ENCODE measurements around the gene ANKH. TPM values are rescaled to one million over a fixed set of nuclear protein-coding genes. Genes with fewer than 3 reads are reported as not detected.
A peak's percentile ranks its signal among the peaks of the same experiment; 100 is the strongest.

The ANKH gene
- total and polyA plus RNA-seq, 2 of the 13 experiments (the other 11 are each of a cell fraction or from before 2014, with no cell fraction given), result 25.0 to 36.0 TPM

DNA sequence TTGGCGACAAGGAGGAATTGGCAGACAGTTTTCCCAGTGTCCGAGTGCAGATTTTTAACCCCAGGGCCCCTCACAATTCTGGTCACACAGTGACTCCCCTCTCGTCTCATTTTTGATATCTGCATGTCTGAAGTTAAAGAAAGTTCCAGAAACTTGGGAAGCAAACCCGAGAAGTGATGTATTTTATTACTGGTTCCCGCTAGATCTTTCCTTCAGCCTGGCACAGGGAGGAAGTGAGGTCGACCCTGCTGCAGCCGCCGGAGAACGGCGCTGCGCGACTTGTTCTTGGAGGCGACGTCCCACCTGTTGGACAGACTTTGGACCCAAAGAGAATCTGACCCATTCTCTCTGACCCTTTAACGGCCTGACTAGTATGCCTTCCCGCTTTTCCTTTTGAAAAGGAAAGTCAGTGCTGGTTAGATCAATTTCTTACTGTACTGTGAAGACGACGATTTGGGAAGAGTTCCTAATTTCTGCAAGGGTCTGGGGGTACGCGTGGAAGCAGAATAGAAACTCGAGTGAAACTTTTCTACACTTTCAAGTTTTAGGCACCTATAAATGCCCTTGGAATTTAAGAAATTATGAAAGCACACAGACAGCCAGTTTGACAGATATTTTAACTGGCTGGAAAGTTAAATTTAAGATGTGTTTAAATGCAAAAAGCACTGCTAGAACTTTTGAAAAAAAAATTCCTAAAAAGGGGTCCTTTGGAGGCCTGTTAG lies 206.3 kb downstream of the ANKH start (continued):
- TF ChIP-seq ZNF274 (CRISPR knock-in tag; IDR thresholded peaks at IDR 0.05) (no peak), ZNF83 (CRISPR knock-in tag; IDR thresholded peaks at IDR 0.05; ENCODE audit: borderline replicate concordance) (no peak), TOE1 (CRISPR knock-in tag; IDR thresholded peaks at IDR 0.05) (no peak), ZNF33B (CRISPR knock-in tag; IDR thresholded peaks at IDR 0.05) (no peak), IKZF4 (CRISPR knock-in tag; IDR thresholded peaks at IDR 0.05; ENCODE audit: borderline replicate concordance, low read depth, not compliant biosample characterization) (no peak), ZNF644 (CRISPR knock-in tag; IDR thresholded peaks at IDR 0.05; ENCODE audit: low read depth) (no peak), AGO2 (optimal IDR thresholded peaks at IDR 0.05; ENCODE audit: low read depth, low read length) (no peak), ZNF337 (CRISPR knock-in tag; IDR thresholded peaks at IDR 0.05; ENCODE audit: borderline replicate concordance, low read depth) (no peak), ZNF589 (CRISPR knock-in tag; conservative IDR thresholded peaks at IDR 0.05) (no peak), HOXA5 (CRISPR knock-in tag; IDR thresholded peaks at IDR 0.05) (0 out of 2 replicates have a peak, but pooled peaks have one; percentile 55), SMARCC2 (IDR thresholded peaks at IDR 0.05) (no peak), U2AF1 (optimal IDR thresholded peaks at IDR 0.05; ENCODE audit: low read depth, low read length) (no peak), RXRB (CRISPR knock-in tag; IDR thresholded peaks at IDR 0.05; ENCODE audit: borderline replicate concordance) (0 out of 2 replicates have a peak, but pooled peaks have one; percentile 23), MED13 (CRISPR knock-in tag; IDR thresholded peaks at IDR 0.05) (no peak), PRDM15 (CRISPR knock-in tag; IDR thresholded peaks at IDR 0.05) (no peak; the same call in 1 of the 2 replicates), TBX3 (IDR thresholded peaks at IDR 0.05; ENCODE audit: borderline replicate concordance) (no peak), SALL2 (CRISPR knock-in tag; IDR thresholded peaks at IDR 0.05) (no peak), ARID2 (CRISPR knock-in tag; IDR thresholded peaks at IDR 0.05; ENCODE audit: borderline replicate concordance) (no peak), THYN1 (CRISPR knock-in tag; IDR thresholded peaks at IDR 0.05; ENCODE audit: borderline replicate concordance, low read depth) (no peak), FOXO1 (CRISPR knock-in tag; IDR thresholded peaks at IDR 0.05) (no peak), HNRNPL (IDR thresholded peaks at IDR 0.05; ENCODE audit: low read depth, low read length) (no peak), ZNF484 (CRISPR knock-in tag; IDR thresholded peaks at IDR 0.05; ENCODE audit: borderline replicate concordance, low read depth) (no peak)
- TF ChIP-seq, protein P1, sequence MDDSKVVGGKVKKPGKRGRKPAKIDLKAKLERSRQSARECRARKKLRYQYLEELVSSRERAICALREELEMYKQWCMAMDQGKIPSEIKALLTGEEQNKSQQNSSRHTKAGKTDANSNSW (CRISPR knock-in tag; IDR thresholded peaks at IDR 0.05; ENCODE audit: borderline replicate concordance), result no peak
- TF ChIP-seq, protein P2, sequence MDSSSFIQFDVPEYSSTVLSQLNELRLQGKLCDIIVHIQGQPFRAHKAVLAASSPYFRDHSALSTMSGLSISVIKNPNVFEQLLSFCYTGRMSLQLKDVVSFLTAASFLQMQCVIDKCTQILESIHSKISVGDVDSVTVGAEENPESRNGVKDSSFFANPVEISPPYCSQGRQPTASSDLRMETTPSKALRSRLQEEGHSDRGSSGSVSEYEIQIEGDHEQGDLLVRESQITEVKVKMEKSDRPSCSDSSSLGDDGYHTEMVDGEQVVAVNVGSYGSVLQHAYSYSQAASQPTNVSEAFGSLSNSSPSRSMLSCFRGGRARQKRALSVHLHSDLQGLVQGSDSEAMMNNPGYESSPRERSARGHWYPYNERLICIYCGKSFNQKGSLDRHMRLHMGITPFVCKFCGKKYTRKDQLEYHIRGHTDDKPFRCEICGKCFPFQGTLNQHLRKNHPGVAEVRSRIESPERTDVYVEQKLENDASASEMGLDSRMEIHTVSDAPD (CRISPR knock-in tag; IDR thresholded peaks at IDR 0.05), result no peak
